NCI-H2196 treated with DMSO at 0.1 percent for 48 hours (cell line): ENCODE measurements around the gene CYP3A7.
"Not testable (repeated sequence)": the region's sequence is repeated elsewhere in the genome, so short reads cannot be mapped to it uniquely, and the experiment has no call there.

Experiments used
- DNase-seq: peaks from one replicate; lab custom pipeline; 2025; ENCODE audit not compliant: unreplicated experiment; lab: John Stamatoyannopoulos, UW

Gene CYP3A7

GRCh38 chr7:99674995-99675742 lies 59.8 kb downstream of the CYP3A7 start:
- DNase-seq: no peak

- DNase-seq: no peak
These were observed 62.4 kb downstream of the CYP3A7 start for GRCh38 chr7:99672573-99672972.

GRCh38 chr7:99669782-99670181 lies 65.2 kb downstream of the CYP3A7 start:
- DNase-seq: no peak

GRCh38 chr7:99668541-99668940 lies 66.5 kb downstream of the CYP3A7 start:
- no peak for DNase-seq

- DNase-seq: no peak
These were observed 67.8 kb downstream of the CYP3A7 start for GRCh38 chr7:99667179-99667578.

- no peak for DNase-seq
These were observed 69.0 kb downstream of the CYP3A7 start for GRCh38 chr7:99666013-99666395.

GRCh38 chr7:99665312-99666012 lies 69.5 kb downstream of the CYP3A7 start:
- DNase-seq: no peak

- DNase-seq: not testable (repeated sequence)
These were observed 77.1 kb downstream of the CYP3A7 start for GRCh38 chr7:99657879-99658278.
